OCI-LY1 (cell line): ENCODE data around the gene ZNF181.

Experiments
- EZH2 ChIP-seq: fragments of 200-600 bp; sonication (generic), shearing (Covaris generic); IDR thresholded peaks from 2 replicates; pipeline ENCODE4 v1.8.0; 2017; ENCODE audit warnings: borderline replicate concordance, mixed run types, mild to moderate bottlenecking, antibody characterized with exemption, low read length, moderate library complexity, mixed read lengths
- TF ChIP-seq, protein P1 (sequence below): fragments of 200-600 bp; sonication (generic), shearing (Covaris generic); IDR thresholded peaks from 2 replicates; pipeline ENCODE4 v1.5.1; 2017; ENCODE audit warnings: mild to moderate bottlenecking, antibody characterized with exemption, low read length, moderate library complexity, mixed read lengths

DNA sequence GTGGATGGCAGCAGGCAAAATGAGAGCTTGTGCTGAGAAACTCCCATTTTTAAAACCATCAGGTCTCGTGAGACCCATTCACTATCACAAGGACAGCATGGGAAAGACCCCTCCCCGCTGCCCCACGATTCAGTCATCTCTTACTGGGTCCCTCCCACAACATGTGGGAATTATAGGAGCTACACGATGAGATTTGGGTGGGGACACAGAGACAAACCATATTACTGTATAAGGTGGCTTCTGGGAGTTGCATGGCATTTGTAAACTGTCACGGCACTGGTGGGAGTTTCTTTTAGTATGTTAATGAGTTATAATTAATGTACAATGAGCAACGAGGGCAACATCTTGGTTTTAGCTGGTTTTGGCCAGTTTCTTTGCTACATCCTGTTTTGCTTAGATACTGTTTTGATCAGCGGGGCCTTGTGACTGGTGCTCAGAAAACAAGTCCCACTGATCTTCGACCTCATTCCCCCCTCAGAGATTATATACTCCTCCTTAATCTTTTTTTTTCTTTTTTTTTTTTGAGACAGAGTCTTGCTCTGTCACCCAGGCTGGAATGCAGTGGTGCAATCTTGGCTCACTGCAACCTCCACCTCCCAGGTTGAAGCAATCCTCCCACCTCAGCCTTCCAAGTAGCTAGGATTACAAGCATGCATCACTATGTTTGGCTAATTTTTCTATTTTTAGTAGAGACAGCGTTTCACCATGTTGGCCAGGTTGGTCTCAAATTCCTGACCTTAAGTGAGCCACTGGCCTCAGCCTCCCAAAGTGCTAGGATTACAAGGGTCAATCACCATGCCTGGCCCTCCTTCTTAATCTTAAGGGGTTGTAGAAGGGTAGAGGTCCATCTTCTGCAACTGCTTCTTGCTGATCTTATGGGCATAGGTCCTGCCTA is 60.3 kb downstream of the ZNF181 start:
- TF ChIP-seq EZH2: no peak
- TF ChIP-seq, protein P1, sequence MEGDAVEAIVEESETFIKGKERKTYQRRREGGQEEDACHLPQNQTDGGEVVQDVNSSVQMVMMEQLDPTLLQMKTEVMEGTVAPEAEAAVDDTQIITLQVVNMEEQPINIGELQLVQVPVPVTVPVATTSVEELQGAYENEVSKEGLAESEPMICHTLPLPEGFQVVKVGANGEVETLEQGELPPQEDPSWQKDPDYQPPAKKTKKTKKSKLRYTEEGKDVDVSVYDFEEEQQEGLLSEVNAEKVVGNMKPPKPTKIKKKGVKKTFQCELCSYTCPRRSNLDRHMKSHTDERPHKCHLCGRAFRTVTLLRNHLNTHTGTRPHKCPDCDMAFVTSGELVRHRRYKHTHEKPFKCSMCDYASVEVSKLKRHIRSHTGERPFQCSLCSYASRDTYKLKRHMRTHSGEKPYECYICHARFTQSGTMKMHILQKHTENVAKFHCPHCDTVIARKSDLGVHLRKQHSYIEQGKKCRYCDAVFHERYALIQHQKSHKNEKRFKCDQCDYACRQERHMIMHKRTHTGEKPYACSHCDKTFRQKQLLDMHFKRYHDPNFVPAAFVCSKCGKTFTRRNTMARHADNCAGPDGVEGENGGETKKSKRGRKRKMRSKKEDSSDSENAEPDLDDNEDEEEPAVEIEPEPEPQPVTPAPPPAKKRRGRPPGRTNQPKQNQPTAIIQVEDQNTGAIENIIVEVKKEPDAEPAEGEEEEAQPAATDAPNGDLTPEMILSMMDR: no peak
